ENCODE data around the gene NFATC2. TPM values are rescaled to one million over a fixed set of nuclear protein-coding genes. Genes with fewer than 3 reads are reported as not detected.

NFATC2 gene
- total RNA-seq, 1 experiment from 2014 or later, result 5.0 TPM

GRCh38 chr20:51489611-51490010 lies 52.9 kb downstream of the NFATC2 start:
- POLR2A ChIA-PET, result no interaction called here
- RAD21 ChIA-PET (ENCODE audit: low non-redundant PET in 1 of 2, low total read pairs in 2 of 2, uncharacterized antibody in 2 of 2, unreplicated experiment in 2 of 2), result no interaction called here
- Histone ChIP-seq H3K4me3 (replicated peaks in 1 of 2; ENCODE audit: low read depth in 1 of 2, low read length in 2 of 2) (no peak overlapping the region), H3K79me2 (ENCODE audit: insufficient read depth, low read length) (no peaks in the 10 kb centered on the region), H3K27ac (ENCODE audit: low read depth, low read length) (no peak overlapping the region), H3K9me2 (ENCODE audit: insufficient read depth) (no peaks in the 10 kb centered on the region), H3K36me3 (ENCODE audit: control insufficient read depth in 1 of 2, insufficient read depth in 2 of 2, low read length in 2 of 2) (no peaks in the 10 kb centered on the region), H3K4me2 (ENCODE audit: low read length) (no peak overlapping the region), H2AFZ (ENCODE audit: low read depth, low read length, poor library complexity, severe bottlenecking) (no peak overlapping the region), H4K20me1 (ENCODE audit: insufficient read depth) (no peaks in the 10 kb centered on the region), H3K4me1 (ENCODE audit: control insufficient read depth in 1 of 2, insufficient read depth in 2 of 2, low read length in 2 of 2) (peaks cover 16 to 30% of the 10 kb centered on the region in 2 experiments), H3K27me3 (ENCODE audit: insufficient read depth, low read length) (no peaks in the 10 kb centered on the region), H3K9me3 (ENCODE audit: control insufficient read depth in 1 of 2, insufficient read depth in 1 of 2, low read depth in 1 of 2, low read length in 2 of 2) (no peaks in the 10 kb centered on the region), H3K9ac (ENCODE audit: low read length) (no peak overlapping the region)
- TF ChIP-seq CBX3 (IDR thresholded peaks at IDR 0.05; ENCODE audit: low read depth) (no peak), FOSL1 (IDR thresholded peaks at IDR 0.05; ENCODE audit: low read depth) (no peak), POLR2A (IDR thresholded peaks at IDR 0.05; ENCODE audit: borderline replicate concordance, extremely low read depth, insufficient read depth, insufficient read length) (no peak), ATF3 (IDR thresholded peaks at IDR 0.05) (no peak), TCF7L2 (IDR thresholded peaks at IDR 0.05; ENCODE audit: borderline replicate concordance, extremely low read depth, insufficient read depth, insufficient read length) (no peak), REST (IDR thresholded peaks at IDR 0.05; ENCODE audit: low read depth) (no peak), EZH2phosphoT487 (IDR thresholded peaks at IDR 0.05; ENCODE audit: borderline replicate concordance) (no peak), SRF (IDR thresholded peaks at IDR 0.05; ENCODE audit: low read depth) (no peak), JUND (IDR thresholded peaks at IDR 0.05) (no peak), ZNF274 (IDR thresholded peaks at IDR 0.05; ENCODE audit: low read depth, low read length) (no peak), YY1 (IDR thresholded peaks at IDR 0.05; ENCODE audit: extremely low read depth, insufficient replicate concordance, low read depth, low read length) (no peak), EZH2 (IDR thresholded peaks at IDR 0.05) (no peak), ELF1 (IDR thresholded peaks at IDR 0.05; ENCODE audit: borderline replicate concordance, low read depth) (no peak), SP1 (IDR thresholded peaks at IDR 0.05; ENCODE audit: low read depth) (no peak), MAX (IDR thresholded peaks at IDR 0.05) (no peak)
- intact Hi-C loops (cut with micrococcal nuclease), result no loop called here
- no TSS peak for BruUV-seq (replicated peaks)
- ATAC-seq, result no peak
- CTCF ChIA-PET, result no interaction called here
- no peak for DNase-seq (ENCODE audit: low read depth, low spot score)

Data from HCT116 (cell line).